ENCODE measurements around the gene PMAIP1.

DNA sequence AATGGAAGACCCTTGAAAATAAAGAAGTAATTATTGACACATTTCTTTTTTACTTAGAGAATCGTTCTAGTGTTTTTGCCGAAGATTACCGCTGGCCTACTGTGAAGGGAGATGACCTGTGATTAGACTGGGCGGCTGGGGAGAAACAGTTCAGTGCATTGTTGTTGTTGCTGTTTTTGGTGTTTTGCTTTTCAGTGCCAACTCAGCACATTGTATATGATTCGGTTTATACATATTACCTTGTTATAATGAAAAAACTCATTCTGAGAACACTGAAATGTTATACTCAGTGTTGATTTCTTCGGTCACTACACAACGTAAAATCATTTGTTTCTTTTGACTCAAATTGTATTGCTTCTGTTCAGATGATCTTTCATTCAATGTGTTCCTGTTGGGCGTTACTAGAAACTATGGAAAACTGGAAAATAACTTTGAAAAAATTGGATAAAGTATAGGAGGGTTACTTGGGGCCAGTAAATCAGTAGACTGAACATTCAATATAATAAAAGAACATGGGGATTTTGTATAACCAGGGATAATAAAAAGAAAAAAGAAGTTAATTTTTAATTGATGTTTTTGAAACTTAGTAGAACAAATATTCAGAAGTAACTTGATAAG is 3.3 kb downstream of the PMAIP1 start:
- TF ChIP-seq, protein P1, sequence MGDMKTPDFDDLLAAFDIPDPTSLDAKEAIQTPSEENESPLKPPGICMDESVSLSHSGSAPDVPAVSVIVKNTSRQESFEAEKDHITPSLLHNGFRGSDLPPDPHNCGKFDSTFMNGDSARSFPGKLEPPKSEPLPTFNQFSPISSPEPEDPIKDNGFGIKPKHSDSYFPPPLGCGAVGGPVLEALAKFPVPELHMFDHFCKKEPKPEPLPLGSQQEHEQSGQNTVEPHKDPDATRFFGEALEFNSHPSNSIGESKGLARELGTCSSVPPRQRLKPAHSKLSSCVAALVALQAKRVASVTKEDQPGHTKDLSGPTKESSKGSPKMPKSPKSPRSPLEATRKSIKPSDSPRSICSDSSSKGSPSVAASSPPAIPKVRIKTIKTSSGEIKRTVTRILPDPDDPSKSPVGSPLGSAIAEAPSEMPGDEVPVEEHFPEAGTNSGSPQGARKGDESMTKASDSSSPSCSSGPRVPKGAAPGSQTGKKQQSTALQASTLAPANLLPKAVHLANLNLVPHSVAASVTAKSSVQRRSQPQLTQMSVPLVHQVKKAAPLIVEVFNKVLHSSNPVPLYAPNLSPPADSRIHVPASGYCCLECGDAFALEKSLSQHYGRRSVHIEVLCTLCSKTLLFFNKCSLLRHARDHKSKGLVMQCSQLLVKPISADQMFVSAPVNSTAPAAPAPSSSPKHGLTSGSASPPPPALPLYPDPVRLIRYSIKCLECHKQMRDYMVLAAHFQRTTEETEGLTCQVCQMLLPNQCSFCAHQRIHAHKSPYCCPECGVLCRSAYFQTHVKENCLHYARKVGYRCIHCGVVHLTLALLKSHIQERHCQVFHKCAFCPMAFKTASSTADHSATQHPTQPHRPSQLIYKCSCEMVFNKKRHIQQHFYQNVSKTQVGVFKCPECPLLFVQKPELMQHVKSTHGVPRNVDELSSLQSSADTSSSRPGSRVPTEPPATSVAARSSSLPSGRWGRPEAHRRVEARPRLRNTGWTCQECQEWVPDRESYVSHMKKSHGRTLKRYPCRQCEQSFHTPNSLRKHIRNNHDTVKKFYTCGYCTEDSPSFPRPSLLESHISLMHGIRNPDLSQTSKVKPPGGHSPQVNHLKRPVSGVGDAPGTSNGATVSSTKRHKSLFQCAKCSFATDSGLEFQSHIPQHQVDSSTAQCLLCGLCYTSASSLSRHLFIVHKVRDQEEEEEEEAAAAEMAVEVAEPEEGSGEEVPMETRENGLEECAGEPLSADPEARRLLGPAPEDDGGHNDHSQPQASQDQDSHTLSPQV (IDR thresholded peaks at IDR 0.05): no peak
- TF ChIP-seq, protein P2, sequence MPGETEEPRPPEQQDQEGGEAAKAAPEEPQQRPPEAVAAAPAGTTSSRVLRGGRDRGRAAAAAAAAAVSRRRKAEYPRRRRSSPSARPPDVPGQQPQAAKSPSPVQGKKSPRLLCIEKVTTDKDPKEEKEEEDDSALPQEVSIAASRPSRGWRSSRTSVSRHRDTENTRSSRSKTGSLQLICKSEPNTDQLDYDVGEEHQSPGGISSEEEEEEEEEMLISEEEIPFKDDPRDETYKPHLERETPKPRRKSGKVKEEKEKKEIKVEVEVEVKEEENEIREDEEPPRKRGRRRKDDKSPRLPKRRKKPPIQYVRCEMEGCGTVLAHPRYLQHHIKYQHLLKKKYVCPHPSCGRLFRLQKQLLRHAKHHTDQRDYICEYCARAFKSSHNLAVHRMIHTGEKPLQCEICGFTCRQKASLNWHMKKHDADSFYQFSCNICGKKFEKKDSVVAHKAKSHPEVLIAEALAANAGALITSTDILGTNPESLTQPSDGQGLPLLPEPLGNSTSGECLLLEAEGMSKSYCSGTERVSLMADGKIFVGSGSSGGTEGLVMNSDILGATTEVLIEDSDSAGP (CRISPR knock-in tag; IDR thresholded peaks at IDR 0.05): no peak
- no peak for TF ChIP-seq LARP7 (IDR thresholded peaks at IDR 0.05)
- TF ChIP-seq, protein P3, sequence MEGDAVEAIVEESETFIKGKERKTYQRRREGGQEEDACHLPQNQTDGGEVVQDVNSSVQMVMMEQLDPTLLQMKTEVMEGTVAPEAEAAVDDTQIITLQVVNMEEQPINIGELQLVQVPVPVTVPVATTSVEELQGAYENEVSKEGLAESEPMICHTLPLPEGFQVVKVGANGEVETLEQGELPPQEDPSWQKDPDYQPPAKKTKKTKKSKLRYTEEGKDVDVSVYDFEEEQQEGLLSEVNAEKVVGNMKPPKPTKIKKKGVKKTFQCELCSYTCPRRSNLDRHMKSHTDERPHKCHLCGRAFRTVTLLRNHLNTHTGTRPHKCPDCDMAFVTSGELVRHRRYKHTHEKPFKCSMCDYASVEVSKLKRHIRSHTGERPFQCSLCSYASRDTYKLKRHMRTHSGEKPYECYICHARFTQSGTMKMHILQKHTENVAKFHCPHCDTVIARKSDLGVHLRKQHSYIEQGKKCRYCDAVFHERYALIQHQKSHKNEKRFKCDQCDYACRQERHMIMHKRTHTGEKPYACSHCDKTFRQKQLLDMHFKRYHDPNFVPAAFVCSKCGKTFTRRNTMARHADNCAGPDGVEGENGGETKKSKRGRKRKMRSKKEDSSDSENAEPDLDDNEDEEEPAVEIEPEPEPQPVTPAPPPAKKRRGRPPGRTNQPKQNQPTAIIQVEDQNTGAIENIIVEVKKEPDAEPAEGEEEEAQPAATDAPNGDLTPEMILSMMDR (IDR thresholded peaks at IDR 0.05 in 2 of 3, conservative IDR thresholded peaks at IDR 0.05 in 1 of 3; ENCODE audit: insufficient read depth in 2 of 3, low read depth in 1 of 3, low read length in 3 of 3): no peak
- no peak for TF ChIP-seq NCOR1 (IDR thresholded peaks at IDR 0.05)
- no peak for TF ChIP-seq CHD4 (IDR thresholded peaks at IDR 0.05; ENCODE audit: insufficient read depth, insufficient replicate concordance, low read depth, low read length, poor library complexity, severe bottlenecking)
- TF ChIP-seq PTBP1 (IDR thresholded peaks at IDR 0.05; ENCODE audit: low read depth, low read length): no peak
- TF ChIP-seq, protein P4, sequence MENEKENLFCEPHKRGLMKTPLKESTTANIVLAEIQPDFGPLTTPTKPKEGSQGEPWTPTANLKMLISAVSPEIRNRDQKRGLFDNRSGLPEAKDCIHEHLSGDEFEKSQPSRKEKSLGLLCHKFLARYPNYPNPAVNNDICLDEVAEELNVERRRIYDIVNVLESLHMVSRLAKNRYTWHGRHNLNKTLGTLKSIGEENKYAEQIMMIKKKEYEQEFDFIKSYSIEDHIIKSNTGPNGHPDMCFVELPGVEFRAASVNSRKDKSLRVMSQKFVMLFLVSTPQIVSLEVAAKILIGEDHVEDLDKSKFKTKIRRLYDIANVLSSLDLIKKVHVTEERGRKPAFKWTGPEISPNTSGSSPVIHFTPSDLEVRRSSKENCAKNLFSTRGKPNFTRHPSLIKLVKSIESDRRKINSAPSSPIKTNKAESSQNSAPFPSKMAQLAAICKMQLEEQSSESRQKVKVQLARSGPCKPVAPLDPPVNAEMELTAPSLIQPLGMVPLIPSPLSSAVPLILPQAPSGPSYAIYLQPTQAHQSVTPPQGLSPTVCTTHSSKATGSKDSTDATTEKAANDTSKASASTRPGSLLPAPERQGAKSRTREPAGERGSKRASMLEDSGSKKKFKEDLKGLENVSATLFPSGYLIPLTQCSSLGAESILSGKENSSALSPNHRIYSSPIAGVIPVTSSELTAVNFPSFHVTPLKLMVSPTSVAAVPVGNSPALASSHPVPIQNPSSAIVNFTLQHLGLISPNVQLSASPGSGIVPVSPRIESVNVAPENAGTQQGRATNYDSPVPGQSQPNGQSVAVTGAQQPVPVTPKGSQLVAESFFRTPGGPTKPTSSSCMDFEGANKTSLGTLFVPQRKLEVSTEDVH (IDR thresholded peaks at IDR 0.05; ENCODE audit: low read depth, partially characterized antibody): no peak
- TF ChIP-seq ZNF707 (CRISPR knock-in tag; conservative IDR thresholded peaks at IDR 0.05): no peak
- TF ChIP-seq POLR2A (conservative IDR thresholded peaks at IDR 0.05): no peak
- no peak for TF ChIP-seq PHF8 (IDR thresholded peaks at IDR 0.05; ENCODE audit: borderline replicate concordance, low read length)
